IPS DF 19.7 (cell line): ENCODE results near the gene SHISA4.
"Not testable (repeated sequence)": the region's sequence is repeated elsewhere in the genome, so short reads cannot be mapped to it uniquely, and the experiment has no call there.

Source experiments
- DNase-seq: peaks from one replicate; pipeline ENCODE4 v3.0.0-alpha.2; 2013; ENCODE audit warnings: low read depth, low spot score

SHISA4 gene, protein sequence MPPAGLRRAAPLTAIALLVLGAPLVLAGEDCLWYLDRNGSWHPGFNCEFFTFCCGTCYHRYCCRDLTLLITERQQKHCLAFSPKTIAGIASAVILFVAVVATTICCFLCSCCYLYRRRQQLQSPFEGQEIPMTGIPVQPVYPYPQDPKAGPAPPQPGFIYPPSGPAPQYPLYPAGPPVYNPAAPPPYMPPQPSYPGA

DNA sequence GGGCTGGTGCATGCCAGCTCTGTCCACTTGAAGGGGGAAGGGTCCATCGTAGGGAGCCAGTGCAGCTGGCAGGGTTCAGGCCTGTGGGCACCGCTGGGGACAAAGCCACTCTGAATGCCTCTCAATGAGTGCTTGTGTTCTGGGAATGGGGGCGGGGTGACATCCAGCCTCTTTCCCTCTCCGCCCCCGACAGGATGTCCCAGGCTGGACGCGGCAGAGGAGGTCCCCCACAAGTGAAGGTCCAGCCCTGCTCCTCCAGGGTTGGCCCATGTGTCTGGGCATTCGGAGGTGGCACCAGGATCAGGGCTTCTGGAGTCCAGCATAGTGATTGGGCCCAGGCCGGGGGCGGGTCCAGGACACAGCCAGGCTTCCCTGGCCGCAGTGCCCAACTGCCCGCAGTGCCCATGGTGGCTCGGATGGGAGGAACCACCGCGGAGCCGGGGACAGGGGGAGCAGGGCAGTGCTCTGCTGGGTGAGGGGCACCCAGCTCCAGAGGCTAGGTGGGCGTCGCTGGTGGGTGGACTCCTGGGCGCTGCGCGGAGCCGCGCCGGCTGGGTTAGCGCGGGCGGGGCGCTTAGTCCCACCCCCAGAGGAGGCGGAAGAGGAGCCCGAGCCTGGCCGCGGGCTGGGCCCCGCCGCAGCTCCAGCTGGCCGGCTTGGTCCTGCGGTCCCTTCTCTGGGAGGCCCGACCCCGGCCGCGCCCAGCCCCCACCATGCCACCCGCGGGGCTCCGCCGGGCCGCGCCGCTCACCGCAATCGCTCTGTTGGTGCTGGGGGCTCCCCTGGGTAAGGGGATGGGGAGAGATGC is at the start of gene SHISA4:
SHISA4 (plus strand) TSS at position 617 of the 808 bp plus-strand sequence; CDS start at position 714, 97 bp downstream.
- DNase-seq = no peak

DNA sequence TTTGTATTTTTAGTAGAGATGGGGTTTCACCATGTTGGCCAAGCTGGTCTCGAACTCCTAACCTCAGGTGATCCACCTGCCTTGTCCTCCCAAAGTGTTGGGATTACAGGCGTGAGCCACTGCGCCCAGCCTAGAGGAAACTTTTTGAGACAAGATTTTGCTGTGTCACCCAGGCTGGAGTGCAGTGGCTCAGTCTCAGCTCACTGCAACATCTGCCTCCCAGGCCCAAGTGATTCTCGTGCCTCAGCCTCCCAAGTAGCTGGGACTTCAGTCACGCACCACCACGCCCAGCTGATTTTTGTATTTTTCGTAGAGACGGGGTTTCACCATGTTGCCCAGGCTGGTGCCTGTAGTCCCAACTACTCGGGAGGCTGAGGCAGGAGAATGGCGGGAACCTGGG is 49.6 kb upstream of the SHISA4 start:
- DNase-seq = not testable (repeated sequence)

DNA sequence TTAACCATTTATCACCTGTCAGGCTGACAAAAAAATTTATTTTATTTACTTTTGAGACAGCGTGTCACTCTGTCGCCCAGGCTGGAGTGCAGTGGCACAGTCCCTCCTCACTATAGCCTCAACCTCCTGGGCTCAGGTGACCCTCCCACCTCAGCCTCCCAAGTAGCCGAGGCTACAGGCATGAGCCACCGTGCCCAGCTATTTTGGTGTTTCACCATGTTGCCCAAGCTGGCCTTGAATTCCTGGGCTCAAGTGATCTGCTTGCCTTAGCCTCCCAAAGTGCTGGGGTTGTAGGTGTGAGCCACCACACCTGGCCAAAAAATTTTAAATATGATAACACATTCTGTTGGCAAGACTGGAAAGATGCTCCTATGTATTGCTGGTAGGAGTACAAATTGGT is 48.6 kb upstream of the SHISA4 start:
- DNase-seq = no peak

DNA sequence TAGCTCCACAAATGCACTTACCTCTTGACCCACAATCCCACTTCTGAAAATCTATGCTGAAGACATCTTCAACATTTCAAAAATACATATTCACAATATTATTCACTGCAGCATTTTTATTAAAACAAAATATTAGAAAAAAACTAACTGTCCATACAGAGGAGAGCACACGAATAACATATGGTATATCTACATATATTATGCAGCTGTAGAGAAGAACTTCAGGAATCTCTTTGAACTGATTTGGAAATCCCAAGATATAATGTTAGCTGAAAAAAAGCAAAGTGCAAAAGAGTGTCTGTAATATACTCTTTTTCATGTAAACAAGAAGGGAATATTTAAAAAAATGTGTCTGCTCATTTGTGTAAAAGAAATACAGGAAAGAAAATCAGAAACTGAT is 48.2 kb upstream of the SHISA4 start:
- DNase-seq = no peak

DNA sequence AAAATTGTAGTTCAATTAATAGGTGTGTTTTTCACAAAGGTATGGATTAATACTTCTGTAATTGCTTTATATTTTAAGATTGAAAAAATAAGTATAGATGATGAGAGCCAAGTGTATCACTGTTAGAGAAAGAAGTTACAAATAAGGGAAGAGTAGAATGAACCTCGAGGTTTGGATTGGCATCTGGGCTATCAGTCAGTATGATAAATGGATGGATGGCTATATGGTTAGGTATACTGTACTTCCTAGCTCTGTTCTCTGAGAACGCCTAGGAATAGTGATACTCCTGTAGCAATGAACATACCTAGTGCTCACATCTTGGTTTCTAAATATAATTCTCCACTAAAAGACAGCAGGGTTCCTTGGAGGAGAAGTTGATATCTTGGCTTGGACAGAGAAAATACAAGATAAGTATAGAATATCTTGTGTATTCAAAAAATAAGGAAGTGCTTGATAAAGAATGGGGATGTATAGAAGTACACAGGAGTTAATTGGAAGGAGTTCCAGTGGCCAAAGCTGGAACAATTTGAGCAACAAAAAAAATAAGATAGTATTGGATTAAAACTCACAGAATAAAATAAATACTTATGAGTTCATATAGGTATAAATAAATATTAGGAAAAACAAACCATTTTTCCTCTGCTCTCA is 47.3 kb upstream of the SHISA4 start:
- DNase-seq = no peak

DNA sequence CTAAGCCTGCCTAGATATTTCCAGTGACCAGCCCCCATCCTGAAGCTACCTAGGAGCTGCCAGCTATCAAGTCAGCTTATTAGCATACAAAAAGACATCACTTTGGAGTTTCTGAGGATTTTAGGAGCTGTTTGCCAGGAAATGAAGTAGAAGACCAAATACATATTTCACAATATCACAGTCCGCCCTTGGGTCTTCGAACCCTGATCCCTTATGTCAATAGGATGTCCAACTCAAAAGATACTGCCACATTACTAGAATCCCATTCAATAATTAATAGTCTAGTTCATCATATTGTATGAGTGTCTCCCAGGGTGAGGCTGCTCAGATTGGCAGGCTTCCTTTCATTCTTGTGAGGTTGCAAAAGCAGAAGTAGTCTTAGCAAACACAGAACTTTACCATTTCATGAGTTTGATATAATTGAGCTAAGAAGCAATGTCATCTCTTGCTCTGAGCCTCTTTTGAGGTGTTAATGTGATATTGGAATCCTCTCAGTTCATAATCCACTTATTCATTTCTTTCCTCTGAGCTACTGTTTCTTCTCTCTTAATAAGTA is 46.1 kb upstream of the SHISA4 start:
- no peak for DNase-seq

DNA sequence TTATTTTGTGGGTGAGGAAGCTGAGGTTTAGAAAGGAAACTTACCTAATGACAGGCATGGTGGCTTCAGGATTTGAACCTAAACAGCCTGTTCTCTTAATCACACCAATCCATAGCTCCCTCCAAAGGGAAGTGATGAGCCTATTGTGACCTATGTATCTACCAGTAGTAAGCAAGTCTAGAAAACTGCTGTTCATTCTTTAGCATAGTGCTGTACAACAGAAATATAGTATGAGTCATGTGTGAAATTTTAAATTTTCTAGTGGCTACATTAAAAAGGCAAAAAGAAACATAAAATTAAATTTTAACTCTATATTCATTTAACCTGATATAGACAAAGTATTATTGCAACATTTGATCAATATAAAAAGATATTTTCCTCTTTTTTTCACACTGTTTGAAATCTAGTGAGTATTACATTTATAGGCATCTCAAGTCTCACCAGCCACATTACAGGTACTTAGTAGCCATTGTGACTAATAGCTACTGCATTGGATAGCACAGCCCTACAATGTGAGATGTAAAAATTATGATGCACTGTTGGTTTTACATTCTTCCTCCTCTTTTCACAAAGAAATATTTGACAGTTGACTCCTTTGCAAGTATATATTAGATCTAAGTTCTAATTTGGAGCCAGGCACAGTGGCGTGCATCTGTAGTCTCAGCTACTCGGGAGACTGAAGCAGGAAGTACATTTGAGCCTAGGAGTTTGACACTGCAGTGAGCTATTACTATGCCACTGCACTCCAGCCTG is 43.2 kb upstream of the SHISA4 start:
- DNase-seq = no peak

DNA sequence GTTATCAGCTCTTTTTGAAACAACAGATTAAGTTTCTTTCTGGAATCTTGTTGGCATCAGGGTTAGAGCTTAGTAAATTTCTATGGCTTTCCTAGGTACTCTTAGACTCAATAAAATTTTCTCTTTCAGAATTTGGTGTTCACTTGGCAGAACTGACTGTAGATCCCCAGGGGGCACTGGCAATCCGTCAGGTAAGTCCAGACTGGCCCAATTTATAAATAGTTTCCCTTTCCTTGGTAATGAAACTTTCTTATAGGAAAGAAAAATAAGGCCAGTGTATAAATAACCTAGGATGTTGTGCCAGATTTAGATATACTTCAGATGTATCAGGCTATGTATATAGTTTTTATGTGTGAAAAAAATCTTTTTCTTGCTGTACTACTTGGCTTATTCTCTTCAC is 41.5 kb upstream of the SHISA4 start:
- no peak for DNase-seq

DNA sequence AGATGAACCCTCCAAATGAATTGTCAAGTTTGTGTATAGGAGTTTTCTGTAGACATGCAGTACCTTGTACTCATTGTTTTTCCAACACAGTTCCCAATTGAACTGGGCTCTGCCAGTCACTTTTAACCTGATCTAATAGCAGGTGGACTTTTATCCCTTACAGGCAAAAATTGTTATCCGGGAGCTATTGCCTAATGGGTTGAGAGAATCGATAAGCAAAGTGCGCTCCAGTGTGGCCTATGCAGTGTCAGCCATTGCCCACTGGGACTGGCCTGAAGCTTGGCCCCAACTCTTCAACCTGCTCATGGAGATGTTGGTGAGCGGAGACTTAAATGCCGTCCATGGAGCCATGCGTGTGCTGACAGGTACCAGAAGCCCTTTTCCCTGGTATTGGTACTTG is 40.5 kb upstream of the SHISA4 start:
- DNase-seq = no peak

DNA sequence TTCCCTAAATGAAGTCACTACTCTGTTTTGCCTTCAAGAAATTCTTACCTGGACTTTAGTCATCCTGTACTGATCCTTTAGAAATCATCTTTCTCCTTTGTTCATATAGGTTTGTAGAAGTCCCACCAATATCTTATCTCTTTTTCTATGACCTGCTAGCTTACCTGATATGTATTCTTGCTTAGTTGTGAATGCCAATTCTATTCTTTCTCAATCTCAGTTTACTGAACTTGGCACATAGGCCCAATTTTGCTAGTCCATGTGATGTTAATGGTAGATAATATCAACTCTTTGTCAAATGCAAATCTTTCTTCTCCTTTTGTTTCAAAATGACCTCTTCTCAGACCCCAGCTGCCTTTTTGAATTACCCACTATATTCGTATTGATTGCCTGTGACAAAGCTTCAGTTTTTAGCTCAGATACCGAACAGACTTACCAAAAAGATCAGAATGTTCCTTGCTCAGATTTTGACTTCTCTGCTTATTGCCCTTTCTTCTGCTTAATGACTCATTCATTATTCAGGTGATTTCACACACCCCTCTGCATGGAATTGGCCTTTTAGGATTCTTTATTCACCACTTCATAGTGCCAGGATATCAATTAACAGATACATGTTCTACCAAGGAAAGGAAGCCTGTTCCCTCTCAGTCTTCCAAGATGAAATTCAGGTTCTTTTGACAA is 39.2 kb upstream of the SHISA4 start:
- DNase-seq = no peak

DNA sequence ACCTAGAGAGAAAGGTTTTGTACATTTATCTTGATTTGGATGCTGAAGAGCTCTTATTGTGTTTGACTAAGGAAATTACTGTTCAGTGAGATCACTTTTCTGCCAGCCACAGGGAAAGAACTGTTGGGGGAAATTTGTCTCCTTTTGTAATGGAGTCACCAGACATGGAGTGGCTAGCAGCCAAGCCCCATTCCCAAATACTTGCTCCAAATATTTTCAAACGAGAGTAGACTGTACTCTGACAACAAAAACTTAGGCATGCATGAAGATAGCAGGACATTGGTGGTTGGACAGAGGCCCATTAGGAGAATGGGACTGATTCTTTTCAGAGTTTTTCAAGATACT is 38.7 kb upstream of the SHISA4 start:
- no peak for DNase-seq

DNA sequence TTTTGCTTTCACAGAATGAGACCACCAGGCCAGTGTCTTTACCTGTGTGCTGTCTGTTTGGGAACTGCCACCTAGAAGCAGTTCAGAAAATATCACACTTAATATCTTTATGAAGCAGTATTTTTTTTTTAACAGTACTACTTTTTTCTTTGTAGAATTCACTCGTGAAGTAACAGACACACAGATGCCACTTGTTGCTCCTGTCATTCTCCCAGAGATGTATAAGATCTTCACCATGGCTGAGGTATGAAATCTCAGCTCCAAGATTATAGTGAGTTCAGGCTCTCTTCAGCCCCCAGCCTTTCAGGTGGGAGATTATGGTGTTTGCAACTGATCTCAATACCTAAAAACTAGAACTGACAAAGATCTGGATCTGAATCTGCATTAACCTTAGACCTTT is 36.7 kb upstream of the SHISA4 start:
- no peak for DNase-seq

DNA sequence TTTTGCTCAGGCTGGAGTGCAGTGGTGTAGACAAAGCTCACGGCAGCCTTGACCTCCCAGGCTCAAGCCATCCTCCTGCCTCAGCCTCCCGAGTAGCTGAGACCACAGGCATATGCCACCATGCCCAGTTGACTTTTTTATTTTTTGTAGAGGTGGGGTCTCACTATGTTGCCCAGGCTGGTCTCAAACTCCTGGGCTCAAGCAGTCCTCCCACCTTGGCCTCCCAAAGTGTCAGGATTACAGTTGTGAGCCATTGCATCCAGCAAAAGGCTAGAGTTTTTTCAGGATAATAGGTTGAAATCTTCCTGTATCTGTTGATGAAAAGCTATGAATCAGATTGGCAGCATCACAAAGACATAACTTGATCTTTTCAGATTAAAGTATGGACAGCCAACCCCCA is 32.0 kb upstream of the SHISA4 start:
- not testable (repeated sequence) for DNase-seq

DNA sequence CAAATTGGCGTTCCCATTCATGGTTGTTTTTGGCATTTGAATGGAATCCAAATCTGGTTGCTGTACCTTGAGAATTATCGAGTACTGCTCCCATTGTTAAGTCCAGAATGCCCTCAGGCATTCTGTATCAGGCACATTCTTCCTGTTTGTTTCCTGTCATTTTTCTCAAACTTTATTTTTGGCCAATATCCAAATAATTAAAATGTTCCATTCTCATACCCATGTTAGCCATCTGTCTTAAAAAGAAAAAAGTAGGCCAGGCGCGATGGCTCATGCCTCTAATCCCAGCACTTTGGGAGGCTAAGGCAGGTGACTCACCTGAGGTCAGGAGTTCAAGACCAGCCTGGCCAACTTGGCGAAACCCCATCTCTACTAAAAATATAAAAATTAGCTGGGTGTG is 29.3 kb upstream of the SHISA4 start:
- DNase-seq = no peak

DNA sequence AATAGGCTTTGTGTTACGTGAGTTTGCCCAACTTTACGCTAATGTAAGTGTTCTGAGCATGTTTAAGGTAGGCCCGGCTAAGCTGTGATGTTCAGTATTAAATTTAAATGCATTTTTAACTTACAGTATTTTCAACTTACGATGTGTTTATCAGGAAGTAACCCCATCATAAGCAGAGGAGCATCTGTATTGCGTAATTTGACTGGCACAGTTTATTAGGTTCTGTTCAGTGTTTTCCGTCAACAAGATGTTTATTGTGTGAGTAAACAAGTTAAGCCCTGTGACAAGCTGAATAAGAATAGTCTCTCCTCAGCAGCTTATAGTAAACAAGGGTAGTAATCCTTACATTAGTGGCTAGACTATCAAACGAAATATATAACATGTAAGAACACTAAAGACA is 27.2 kb upstream of the SHISA4 start:
- no peak for DNase-seq

DNA sequence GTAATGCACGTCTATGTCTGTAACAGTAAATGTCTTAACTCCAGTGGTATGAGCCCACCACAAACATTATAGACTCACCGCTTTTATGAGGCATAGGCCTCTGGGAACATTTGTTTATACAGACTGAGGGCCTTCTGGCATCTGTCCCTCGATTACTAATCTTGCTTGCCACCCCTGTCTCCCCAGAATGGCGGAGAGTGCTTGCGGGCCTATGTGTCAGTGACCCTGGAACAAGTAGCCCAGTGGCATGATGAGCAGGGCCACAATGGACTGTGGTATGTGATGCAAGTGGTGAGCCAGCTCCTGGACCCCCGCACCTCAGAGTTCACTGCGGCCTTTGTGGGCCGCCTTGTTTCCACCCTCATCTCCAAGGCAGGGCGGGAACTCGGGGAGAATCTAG is 18.3 kb upstream of the SHISA4 start:
- DNase-seq = no peak

DNA sequence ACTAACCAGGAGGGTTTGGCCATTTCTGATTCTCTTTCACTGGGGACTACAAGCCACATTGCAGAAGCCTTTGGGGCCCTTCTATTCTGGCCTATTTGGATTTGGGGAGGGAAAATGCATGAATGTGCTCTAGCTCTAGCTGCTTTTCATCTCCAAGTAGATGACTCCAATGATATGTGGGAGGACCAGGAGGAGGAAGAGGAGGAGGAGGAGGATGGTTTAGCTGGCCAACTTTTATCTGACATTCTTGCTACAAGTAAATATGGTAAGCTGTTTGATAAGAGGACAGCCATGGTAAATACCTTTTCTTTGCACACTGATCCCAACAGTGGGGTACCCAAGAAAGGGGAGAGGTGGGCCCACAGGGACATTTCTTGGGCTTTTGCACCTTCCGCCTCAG is 14.0 kb upstream of the SHISA4 start:
- DNase-seq = no peak

DNA sequence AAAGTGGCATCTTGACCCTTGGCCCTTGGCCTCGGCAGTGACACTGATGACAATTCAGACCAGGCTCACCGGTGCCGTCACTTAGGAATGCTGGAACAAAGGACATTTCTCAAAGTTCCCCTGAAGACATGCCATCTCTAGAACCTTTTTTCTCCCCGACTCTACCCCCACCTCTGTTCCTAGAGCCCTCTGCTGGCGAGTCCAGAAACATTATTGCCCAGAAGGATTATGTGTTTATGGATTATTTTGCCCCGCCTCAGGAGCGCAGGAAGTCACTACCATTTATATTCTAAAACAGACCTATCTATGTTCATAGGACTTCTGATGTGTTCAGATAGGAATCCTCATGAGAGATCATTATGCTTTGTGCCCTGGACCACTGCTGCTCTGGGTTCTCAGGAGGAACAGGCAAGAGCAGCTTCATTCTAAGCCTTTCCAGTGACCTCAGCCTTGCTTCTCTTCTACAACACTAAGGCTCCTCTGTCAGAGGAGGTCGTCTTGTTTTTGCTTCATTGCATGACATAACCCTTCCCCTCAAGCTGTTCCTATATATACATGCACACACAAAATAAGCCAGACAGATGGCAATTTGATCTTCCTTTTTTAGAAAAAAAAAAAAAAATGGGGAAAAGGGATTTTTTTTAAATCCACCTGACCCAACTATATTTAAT is 12.4 kb upstream of the SHISA4 start:
- DNase-seq = no peak

DNA sequence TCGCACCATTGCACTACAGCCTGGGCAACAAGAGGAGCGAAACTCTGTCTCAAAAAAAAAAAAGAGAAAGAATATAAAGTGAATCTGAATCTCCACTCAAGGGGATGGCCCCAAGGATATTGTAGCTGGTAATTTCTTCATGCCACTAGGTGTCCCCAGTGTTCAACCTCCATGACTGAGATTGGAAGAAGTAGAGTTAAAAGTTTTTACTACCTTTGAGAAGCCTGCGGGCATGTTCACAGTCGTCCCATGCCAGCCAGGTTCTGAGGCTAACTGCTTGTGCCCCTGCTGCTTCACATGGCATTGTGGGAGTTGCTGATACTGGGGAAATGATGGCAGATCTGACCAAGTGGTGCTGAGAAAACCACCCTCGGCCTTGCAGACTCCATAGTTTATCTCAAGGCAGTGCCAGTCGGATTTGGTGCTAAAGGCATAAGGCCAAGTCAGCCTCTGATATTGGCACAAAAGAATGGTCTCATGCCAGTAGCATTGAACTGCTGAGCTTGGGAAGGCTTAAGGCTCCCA is 10.8 kb upstream of the SHISA4 start:
- no peak for DNase-seq

DNA sequence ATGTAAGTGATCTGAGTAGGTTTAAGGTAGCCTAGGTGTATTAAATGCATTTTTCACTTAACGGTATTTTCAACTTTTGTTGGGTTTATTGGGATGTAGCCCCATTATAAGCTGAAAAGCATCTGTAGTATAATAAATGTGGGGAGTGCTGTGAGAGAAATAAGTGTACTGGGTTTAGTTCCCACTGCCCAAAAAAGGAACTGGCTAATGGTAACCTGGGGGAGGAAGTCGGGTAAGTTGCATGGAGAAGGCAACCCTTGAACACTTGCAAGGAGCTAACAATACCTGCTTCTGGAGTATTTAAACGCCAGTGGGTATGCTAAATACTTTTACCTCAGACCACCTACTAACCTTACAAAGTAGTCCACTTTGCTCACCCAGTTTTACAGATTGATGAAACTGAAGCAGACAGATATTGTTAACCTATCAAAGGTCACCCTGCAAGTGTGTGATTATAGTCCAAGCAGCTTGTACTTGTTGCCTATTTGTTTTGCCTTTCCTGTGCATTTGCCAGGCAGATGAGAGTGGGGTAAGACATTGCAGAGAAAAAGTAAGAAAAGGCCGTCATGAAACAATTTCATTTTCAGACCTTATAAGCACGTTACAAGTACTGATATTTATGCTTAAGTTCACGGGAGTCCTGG is 7.6 kb upstream of the SHISA4 start:
- DNase-seq = no peak
